ENCODE measurements around the gene ACMSD. TPM values are rescaled to one million over a fixed set of nuclear protein-coding genes. Genes with fewer than 3 reads are reported as not detected.

ACMSD gene
- total and polyA plus RNA-seq, 2 experiments from 2014 or later, result 0.11 TPM; not detected in 1

DNA sequence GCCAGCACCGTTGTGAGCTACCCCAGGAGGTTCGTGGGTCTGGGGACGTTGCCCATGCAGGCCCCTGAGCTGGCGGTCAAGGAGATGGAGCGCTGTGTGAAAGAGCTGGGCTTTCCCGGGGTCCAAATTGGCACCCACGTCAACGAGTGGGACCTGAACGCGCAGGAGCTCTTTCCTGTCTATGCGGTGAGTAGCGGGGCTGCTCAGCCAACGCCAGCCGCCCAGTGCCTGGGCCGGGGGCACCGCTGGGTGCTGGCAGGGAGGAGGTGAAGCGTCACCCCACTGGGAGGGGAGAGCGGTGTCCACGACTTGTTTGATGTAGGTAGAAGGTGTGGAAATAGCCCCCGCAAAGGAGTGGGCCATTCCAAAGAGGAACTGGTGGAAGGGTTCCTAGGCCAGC, 25.0 kb downstream of the ACMSD start (continued):
- TF ChIP-seq, protein P1, sequence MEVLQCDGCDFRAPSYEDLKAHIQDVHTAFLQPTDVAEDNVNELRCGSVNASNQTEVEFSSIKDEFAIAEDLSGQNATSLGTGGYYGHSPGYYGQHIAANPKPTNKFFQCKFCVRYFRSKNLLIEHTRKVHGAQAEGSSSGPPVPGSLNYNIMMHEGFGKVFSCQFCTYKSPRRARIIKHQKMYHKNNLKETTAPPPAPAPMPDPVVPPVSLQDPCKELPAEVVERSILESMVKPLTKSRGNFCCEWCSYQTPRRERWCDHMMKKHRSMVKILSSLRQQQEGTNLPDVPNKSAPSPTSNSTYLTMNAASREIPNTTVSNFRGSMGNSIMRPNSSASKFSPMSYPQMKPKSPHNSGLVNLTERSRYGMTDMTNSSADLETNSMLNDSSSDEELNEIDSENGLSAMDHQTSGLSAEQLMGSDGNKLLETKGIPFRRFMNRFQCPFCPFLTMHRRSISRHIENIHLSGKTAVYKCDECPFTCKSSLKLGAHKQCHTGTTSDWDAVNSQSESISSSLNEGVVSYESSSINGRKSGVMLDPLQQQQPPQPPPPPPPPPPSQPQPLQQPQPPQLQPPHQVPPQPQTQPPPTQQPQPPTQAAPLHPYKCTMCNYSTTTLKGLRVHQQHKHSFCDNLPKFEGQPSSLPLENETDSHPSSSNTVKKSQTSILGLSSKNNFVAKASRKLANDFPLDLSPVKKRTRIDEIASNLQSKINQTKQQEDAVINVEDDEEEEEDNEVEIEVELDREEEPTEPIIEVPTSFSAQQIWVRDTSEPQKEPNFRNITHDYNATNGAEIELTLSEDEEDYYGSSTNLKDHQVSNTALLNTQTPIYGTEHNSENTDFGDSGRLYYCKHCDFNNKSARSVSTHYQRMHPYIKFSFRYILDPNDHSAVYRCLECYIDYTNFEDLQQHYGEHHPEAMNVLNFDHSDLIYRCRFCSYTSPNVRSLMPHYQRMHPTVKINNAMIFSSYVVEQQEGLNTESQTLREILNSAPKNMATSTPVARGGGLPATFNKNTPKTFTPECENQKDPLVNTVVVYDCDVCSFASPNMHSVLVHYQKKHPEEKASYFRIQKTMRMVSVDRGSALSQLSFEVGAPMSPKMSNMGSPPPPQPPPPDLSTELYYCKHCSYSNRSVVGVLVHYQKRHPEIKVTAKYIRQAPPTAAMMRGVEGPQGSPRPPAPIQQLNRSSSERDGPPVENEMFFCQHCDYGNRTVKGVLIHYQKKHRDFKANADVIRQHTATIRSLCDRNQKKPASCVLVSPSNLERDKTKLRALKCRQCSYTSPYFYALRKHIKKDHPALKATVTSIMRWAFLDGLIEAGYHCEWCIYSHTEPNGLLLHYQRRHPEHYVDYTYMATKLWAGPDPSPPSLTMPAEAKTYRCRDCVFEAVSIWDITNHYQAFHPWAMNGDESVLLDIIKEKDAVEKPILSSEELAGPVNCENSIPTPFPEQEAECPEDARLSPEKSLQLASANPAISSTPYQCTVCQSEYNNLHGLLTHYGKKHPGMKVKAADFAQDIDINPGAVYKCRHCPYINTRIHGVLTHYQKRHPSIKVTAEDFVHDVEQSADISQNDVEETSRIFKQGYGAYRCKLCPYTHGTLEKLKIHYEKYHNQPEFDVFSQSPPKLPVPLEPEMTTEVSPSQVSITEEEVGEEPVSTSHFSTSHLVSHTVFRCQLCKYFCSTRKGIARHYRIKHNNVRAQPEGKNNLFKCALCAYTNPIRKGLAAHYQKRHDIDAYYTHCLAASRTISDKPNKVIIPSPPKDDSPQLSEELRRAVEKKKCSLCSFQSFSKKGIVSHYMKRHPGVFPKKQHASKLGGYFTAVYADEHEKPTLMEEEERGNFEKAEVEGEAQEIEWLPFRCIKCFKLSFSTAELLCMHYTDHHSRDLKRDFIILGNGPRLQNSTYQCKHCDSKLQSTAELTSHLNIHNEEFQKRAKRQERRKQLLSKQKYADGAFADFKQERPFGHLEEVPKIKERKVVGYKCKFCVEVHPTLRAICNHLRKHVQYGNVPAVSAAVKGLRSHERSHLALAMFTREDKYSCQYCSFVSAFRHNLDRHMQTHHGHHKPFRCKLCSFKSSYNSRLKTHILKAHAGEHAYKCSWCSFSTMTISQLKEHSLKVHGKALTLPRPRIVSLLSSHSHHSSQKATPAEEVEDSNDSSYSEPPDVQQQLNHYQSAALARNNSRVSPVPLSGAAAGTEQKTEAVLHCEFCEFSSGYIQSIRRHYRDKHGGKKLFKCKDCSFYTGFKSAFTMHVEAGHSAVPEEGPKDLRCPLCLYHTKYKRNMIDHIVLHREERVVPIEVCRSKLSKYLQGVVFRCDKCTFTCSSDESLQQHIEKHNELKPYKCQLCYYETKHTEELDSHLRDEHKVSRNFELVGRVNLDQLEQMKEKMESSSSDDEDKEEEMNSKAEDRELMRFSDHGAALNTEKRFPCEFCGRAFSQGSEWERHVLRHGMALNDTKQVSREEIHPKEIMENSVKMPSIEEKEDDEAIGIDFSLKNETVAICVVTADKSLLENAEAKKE (CRISPR knock-in tag; IDR thresholded peaks at IDR 0.05), result no peak
- TF ChIP-seq, protein P2, sequence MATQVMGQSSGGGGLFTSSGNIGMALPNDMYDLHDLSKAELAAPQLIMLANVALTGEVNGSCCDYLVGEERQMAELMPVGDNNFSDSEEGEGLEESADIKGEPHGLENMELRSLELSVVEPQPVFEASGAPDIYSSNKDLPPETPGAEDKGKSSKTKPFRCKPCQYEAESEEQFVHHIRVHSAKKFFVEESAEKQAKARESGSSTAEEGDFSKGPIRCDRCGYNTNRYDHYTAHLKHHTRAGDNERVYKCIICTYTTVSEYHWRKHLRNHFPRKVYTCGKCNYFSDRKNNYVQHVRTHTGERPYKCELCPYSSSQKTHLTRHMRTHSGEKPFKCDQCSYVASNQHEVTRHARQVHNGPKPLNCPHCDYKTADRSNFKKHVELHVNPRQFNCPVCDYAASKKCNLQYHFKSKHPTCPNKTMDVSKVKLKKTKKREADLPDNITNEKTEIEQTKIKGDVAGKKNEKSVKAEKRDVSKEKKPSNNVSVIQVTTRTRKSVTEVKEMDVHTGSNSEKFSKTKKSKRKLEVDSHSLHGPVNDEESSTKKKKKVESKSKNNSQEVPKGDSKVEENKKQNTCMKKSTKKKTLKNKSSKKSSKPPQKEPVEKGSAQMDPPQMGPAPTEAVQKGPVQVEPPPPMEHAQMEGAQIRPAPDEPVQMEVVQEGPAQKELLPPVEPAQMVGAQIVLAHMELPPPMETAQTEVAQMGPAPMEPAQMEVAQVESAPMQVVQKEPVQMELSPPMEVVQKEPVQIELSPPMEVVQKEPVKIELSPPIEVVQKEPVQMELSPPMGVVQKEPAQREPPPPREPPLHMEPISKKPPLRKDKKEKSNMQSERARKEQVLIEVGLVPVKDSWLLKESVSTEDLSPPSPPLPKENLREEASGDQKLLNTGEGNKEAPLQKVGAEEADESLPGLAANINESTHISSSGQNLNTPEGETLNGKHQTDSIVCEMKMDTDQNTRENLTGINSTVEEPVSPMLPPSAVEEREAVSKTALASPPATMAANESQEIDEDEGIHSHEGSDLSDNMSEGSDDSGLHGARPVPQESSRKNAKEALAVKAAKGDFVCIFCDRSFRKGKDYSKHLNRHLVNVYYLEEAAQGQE (IDR thresholded peaks at IDR 0.05; ENCODE audit: unreplicated experiment), result no peak
- TF ChIP-seq, protein P3, sequence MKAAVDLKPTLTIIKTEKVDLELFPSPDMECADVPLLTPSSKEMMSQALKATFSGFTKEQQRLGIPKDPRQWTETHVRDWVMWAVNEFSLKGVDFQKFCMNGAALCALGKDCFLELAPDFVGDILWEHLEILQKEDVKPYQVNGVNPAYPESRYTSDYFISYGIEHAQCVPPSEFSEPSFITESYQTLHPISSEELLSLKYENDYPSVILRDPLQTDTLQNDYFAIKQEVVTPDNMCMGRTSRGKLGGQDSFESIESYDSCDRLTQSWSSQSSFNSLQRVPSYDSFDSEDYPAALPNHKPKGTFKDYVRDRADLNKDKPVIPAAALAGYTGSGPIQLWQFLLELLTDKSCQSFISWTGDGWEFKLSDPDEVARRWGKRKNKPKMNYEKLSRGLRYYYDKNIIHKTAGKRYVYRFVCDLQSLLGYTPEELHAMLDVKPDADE (IDR thresholded peaks at IDR 0.05), result no peak
- no peak for TF ChIP-seq EZH2phosphoT487 (IDR thresholded peaks at IDR 0.05; ENCODE audit: unreplicated experiment)
- no peak for TF ChIP-seq JUNB (IDR thresholded peaks at IDR 0.05; ENCODE audit: unreplicated experiment)
- no peak for TF ChIP-seq ZNF114 (CRISPR knock-in tag; IDR thresholded peaks at IDR 0.05)

All from GM23338 (cell line).